A673 (cell line): ENCODE data around the gene AATK. TPM values are rescaled to one million over a fixed set of nuclear protein-coding genes. Genes with fewer than 3 reads are reported as not detected.

Experiments
- BruUV-seq: library from RNA; stranded (reverse); fragments of 400-500 nt; replicated peaks from 2 replicates; lab custom pipeline; 2021; lab: Mats Ljungman, UMichigan
- CTCF ChIA-PET: fragments of 300-600 bp; sonication (Branson Sonifier 250); formaldehyde crosslinking; loops from one replicate; lab custom pipeline; 2022; ENCODE audit warnings: antibody characterized with exemption; lab: Charles Lee
- POLR2A ChIA-PET: fragments of 300-600 bp; sonication (Branson Sonifier 250); formaldehyde crosslinking; loops from one replicate; lab custom pipeline; 2022; ENCODE audit warnings: antibody characterized with exemption; ENCODE audit not compliant: low non-redundant PET; lab: Charles Lee
- DNase-seq: peaks from one replicate; pipeline ENCODE4 v3.0.0-alpha.2; 2015; ENCODE audit warnings: low spot score
- H3K27ac ChIP-seq: fragments of 200-600 bp; sonication (generic); 2 replicates; pipeline ENCODE4 v1.5.1; 2016; ENCODE audit warnings: mixed run types, low read depth, mild to moderate bottlenecking, mixed read lengths, antibody characterized with exemption, low read length; ENCODE audit not compliant: poor library complexity, severe bottlenecking
- H3K27me3 ChIP-seq: fragments of 200-600 bp; sonication (generic); replicated peaks from 2 replicates; pipeline ENCODE4 v1.6.1; 2017; ENCODE audit warnings: mixed run types, low read depth, mild to moderate bottlenecking, mixed read lengths, antibody characterized with exemption, low read length; ENCODE audit not compliant: insufficient read depth, poor library complexity
- H3K36me3 ChIP-seq: fragments of 200-600 bp; sonication (generic); 2 replicates; pipeline ENCODE4 v1.6.1; 2016; ENCODE audit warnings: mixed run types, mild to moderate bottlenecking, mixed read lengths, antibody characterized with exemption, low read length; ENCODE audit not compliant: insufficient read depth, poor library complexity, severe bottlenecking
- H3K4me1 ChIP-seq: fragments of 200-600 bp; sonication (generic); 2 replicates; pipeline ENCODE4 v1.6.1; 2017; ENCODE audit warnings: mixed run types, mild to moderate bottlenecking, mixed read lengths, antibody characterized with exemption, low read length; ENCODE audit not compliant: insufficient read depth, poor library complexity, severe bottlenecking
- H3K4me3 ChIP-seq: fragments of 200-600 bp; sonication (generic); 2 replicates; pipeline ENCODE4 v1.5.1; 2016; ENCODE audit warnings: low read depth, mixed run types, mild to moderate bottlenecking, mixed read lengths, low read length; ENCODE audit not compliant: poor library complexity, severe bottlenecking
- H3K9me3 ChIP-seq: fragments of 200-600 bp; sonication (generic); 2 replicates; pipeline ENCODE4 v1.6.1; 2016; ENCODE audit warnings: mixed run types, low read depth, mild to moderate bottlenecking, mixed read lengths, antibody characterized with exemption, low read length; ENCODE audit not compliant: poor library complexity, severe bottlenecking
- CTCF ChIP-seq: fragments of 300-800, 200-600 bp; sonication (generic); conservative IDR thresholded peaks from 2 replicates; pipeline ENCODE4 v1.5.1; 2017; ENCODE audit warnings: low read depth, mild to moderate bottlenecking, antibody characterized with exemption, low read length, moderate library complexity, mixed read lengths
- EZH2 ChIP-seq: fragments of 200-600 bp; sonication (generic); IDR thresholded peaks from 2 replicates; pipeline ENCODE4 v1.6.1; 2017; ENCODE audit warnings: borderline replicate concordance, low read depth, mild to moderate bottlenecking, mixed read lengths, antibody characterized with exemption, low read length; ENCODE audit not compliant: poor library complexity, severe bottlenecking
- intact Hi-C: fragments of 100-400 bp; cut with micrococcal nuclease; formaldehyde crosslinking; loops from one replicate; pipeline ENCODE4 v1.10.0; 2022; ENCODE audit not compliant: unreplicated experiment
- total RNA-seq: library from RNA; stranded (reverse); gene quantifications from 2 replicates; pipeline ENCODE4 v1.2.3, GENCODE V29; 2021

Gene AATK
- total RNA-seq, 1 experiment from 2014 or later, result 0.90 TPM

- Histone ChIP-seq H3K4me1 (peaks cover 11% of the 10 kb centered on the region), H3K27ac (no peak overlapping the region), H3K36me3 (no peaks in the 10 kb centered on the region), H3K27me3 (no peaks in the 10 kb centered on the region), H3K9me3 (no peaks in the 10 kb centered on the region), H3K4me3 (no peak overlapping the region)
- no TSS peak for BruUV-seq
- POLR2A ChIA-PET, result no interaction called here
- intact Hi-C loops, result no loop called here
- CTCF ChIA-PET, result interaction anchor here (1.1 kb wide), 1 partner anchor 341 kb away, joined by 4 read pairs; no protein-coding TSS in a partner anchor
- TF ChIP-seq CTCF (no peak), EZH2 (no peak)
- no peak for DNase-seq
Measured at GRCh38 chr17:81143717-81144422, 22.2 kb downstream of the AATK start.

GRCh38 chr17:81143200-81143527, 22.9 kb downstream of the AATK start:
- H3K4me3 ChIP-seq, result no peak overlapping the region
- H3K9me3 ChIP-seq, result no peaks in the 10 kb centered on the region
- TF ChIP-seq EZH2, result no peak
- TF ChIP-seq CTCF, result no peak
- CTCF ChIA-PET, result interaction anchor here (0.6 to 1.3 kb wide), 5 partner anchors 58 to 455 kb away, joined by 4 to 7 read pairs (median 5); no protein-coding TSS in a partner anchor
- BruUV-seq, result no TSS peak
- intact Hi-C loops, result no loop called here
- POLR2A ChIA-PET, result interaction anchor here (0.5 kb wide), 1 partner anchor 84 kb away, joined by 15 read pairs; no protein-coding TSS in a partner anchor
- DNase-seq, result no peak
- no peak overlapping the region for H3K27ac ChIP-seq
- H3K4me1 ChIP-seq, result peaks cover 11% of the 10 kb centered on the region
- no peaks in the 10 kb centered on the region for H3K27me3 ChIP-seq
- H3K36me3 ChIP-seq, result no peaks in the 10 kb centered on the region

- no peaks in the 10 kb centered on the region for H3K27me3 ChIP-seq
- peaks cover 11% of the 10 kb centered on the region for H3K4me1 ChIP-seq
- ChIA-PET POLR2A (interaction anchor here (0.5 kb wide), 1 partner anchor 85 kb away, joined by 15 read pairs; no protein-coding TSS in a partner anchor), CTCF (interaction anchor here (0.6 to 1.3 kb wide), 8 partner anchors 10 to 455 kb away, joined by 3 to 7 read pairs (median 4); no protein-coding TSS in a partner anchor)
- H3K4me3 ChIP-seq, result no peak overlapping the region
- H3K27ac ChIP-seq, result peak overlapping the region; percentile 8
- DNase-seq, result peak; percentile 85
- no TSS peak for BruUV-seq
- intact Hi-C loops, result no loop called here
- H3K9me3 ChIP-seq, result no peaks in the 10 kb centered on the region
- TF ChIP-seq EZH2, result no peak
- TF ChIP-seq CTCF, result peak; percentile 85
- no peaks in the 10 kb centered on the region for H3K36me3 ChIP-seq
Measured at GRCh38 chr17:81142301-81143199, 23.5 kb downstream of the AATK start.
